Nephron progenitor cell (in vitro differentiated cells): ENCODE measurements around the gene IARS1.

Source experiments
- DNase-seq: peaks from one replicate; pipeline ENCODE4 v3.0.0; 2021
- H3K27ac Mint-ChIP-seq: 2 replicates; pipeline ENCODE4 v1.8.0; 2021; ENCODE audit warnings: mild to moderate bottlenecking, moderate library complexity, mixed read lengths
- H3K27me3 Mint-ChIP-seq: 2 replicates; pipeline ENCODE4 v1.8.0; 2021; ENCODE audit warnings: mild to moderate bottlenecking, low read depth, mixed read lengths; ENCODE audit not compliant: poor library complexity
- H3K36me3 Mint-ChIP-seq: 2 replicates; pipeline ENCODE4 v1.8.0; 2021; ENCODE audit warnings: low read depth, mixed read lengths
- H3K4me1 Mint-ChIP-seq: 2 replicates; pipeline ENCODE4 v1.8.0; 2021; ENCODE audit warnings: mixed read lengths
- H3K4me3 Mint-ChIP-seq: 2 replicates; pipeline ENCODE4 v1.8.0; 2021; ENCODE audit warnings: mild to moderate bottlenecking, moderate library complexity, mixed read lengths
- H3K9me3 Mint-ChIP-seq: 2 replicates; pipeline ENCODE4 v1.8.0; 2021; ENCODE audit warnings: mild to moderate bottlenecking, moderate library complexity, mixed read lengths
- CTCF ChIP-seq: fragments of 200-600 bp; sonication (generic); IDR thresholded peaks from 2 replicates; pipeline ENCODE4 v1.5.0; 2021; ENCODE audit warnings: antibody characterized with exemption

The IARS1 gene

DNA sequence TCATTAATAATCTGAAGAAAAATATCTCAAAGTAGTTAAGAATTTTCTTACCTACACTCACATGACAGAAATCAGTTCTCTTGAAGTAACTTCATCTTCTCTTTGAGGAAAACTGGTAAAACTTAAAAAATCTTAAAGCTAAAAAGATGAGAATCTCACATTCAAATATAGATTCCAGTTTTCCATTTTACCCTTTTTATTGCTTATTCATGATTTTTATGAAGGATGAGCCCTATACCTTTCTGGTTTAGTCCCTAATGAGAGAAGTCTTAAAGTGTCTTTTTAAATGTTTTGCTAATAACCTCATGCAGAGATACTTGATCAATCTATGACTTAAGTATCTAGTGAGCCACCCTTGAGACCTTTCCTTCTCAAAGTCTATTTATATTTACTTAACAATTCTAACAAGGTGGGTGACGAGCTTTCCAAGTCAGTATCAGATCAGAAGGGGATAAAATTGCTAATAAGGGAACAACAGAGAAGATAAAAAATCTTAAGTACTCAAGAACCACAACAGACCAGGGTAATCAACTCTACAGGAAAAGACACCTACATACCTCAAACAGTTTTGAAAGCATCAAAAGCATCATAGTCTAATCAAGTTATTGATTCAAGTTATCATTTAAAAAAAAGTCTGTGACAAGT, 2.6 kb downstream of the IARS1 start:
- Mint-ChIP-seq H3K4me3 (peak overlapping the region; percentile 71), H3K27ac (peak overlapping the region; percentile 53), H3K36me3 (peaks cover 51% of the 10 kb centered on the region), H3K27me3 (no peaks in the 10 kb centered on the region), H3K9me3 (peaks cover 11% of the 10 kb centered on the region), H3K4me1 (peaks cover 48% of the 10 kb centered on the region)
- no peak for TF ChIP-seq CTCF
- DNase-seq: no peak

- Mint-ChIP-seq H3K4me3 (no peak overlapping the region), H3K27ac (no peak overlapping the region), H3K9me3 (peaks cover 11% of the 10 kb centered on the region), H3K4me1 (peaks cover 37% of the 10 kb centered on the region), H3K27me3 (no peaks in the 10 kb centered on the region), H3K36me3 (peaks cover 62% of the 10 kb centered on the region)
- DNase-seq: no peak
- no peak for TF ChIP-seq CTCF
Observed at GRCh38 chr9:92289708-92290390, 3.6 kb downstream of the IARS1 start.

DNA sequence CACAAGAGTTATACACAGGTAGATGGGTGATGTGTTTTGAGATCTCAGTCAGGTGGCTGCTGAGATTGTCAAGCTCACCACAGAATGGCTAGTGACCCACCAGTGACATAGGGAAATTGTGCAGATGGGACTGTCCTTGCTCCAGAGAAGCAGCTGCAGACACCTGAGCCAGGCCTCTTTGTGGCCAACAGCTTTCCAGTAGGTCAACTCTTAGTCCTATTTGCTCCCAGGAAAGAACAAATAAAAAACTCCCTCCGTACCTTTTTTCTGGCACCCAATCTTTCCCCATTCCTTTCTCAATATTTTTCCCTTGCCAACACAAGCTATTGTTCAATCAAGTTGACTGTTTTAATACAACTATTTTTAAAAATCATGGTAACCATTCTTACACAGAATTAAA, 14.2 kb downstream of the IARS1 start:
- H3K27ac Mint-ChIP-seq: peak overlapping the region; percentile 25
- H3K4me3 Mint-ChIP-seq: no peak overlapping the region
- H3K36me3 Mint-ChIP-seq: peaks cover 65% of the 10 kb centered on the region
- TF ChIP-seq CTCF: no peak
- no peaks in the 10 kb centered on the region for H3K27me3 Mint-ChIP-seq
- no peaks in the 10 kb centered on the region for H3K9me3 Mint-ChIP-seq
- no peak for DNase-seq
- H3K4me1 Mint-ChIP-seq: peaks cover 8% of the 10 kb centered on the region

- no peak for DNase-seq
- Mint-ChIP-seq H3K36me3 (peaks cover 73% of the 10 kb centered on the region), H3K9me3 (no peaks in the 10 kb centered on the region), H3K4me3 (no peak overlapping the region), H3K4me1 (peaks cover 8% of the 10 kb centered on the region), H3K27me3 (no peaks in the 10 kb centered on the region), H3K27ac (no peak overlapping the region)
- no peak for TF ChIP-seq CTCF
Observed at GRCh38 chr9:92278110-92278509, 15.4 kb downstream of the IARS1 start.

GRCh38 chr9:92276331-92277032, 17.0 kb downstream of the IARS1 start:
- H3K9me3 Mint-ChIP-seq: no peaks in the 10 kb centered on the region
- peak overlapping the region; percentile 91 for H3K27ac Mint-ChIP-seq
- H3K4me3 Mint-ChIP-seq: peak overlapping the region; percentile 7
- DNase-seq: no peak
- no peaks in the 10 kb centered on the region for H3K27me3 Mint-ChIP-seq
- H3K36me3 Mint-ChIP-seq: peaks cover 71% of the 10 kb centered on the region
- H3K4me1 Mint-ChIP-seq: peaks cover 8% of the 10 kb centered on the region
- no peak for TF ChIP-seq CTCF
